ENCODE results near the gene IMP4. TPM values are rescaled to one million over a fixed set of nuclear protein-coding genes. Genes with fewer than 3 reads are reported as not detected.

The IMP4 gene
- total and polyA plus RNA-seq, 2 of the 13 experiments (the other 11 are each of a cell fraction or from before 2014, with no cell fraction given), result 142 to 158 TPM

- TF ChIP-seq PBX2 (CRISPR knock-in tag; IDR thresholded peaks at IDR 0.05) (no peak), ZNF883 (CRISPR knock-in tag; IDR thresholded peaks at IDR 0.05; ENCODE audit: not compliant biosample characterization) (peak; percentile 53), PREB (CRISPR knock-in tag; IDR thresholded peaks at IDR 0.05) (no peak), SMARCE1 (IDR thresholded peaks at IDR 0.05; ENCODE audit: borderline replicate concordance) (no peak), ARID2 (CRISPR knock-in tag; IDR thresholded peaks at IDR 0.05; ENCODE audit: borderline replicate concordance) (no peak), ATF7 (IDR thresholded peaks at IDR 0.05) (no peak), ATF7 (CRISPR knock-in tag; IDR thresholded peaks at IDR 0.05) (peak; percentile 53; the same call in 1 of the 2 replicates), ZNF619 (CRISPR knock-in tag; IDR thresholded peaks at IDR 0.05) (peak; percentile 31; the same call in 1 of the 2 replicates), ZNF12 (CRISPR knock-in tag; IDR thresholded peaks at IDR 0.05) (no peak), HMG20B (CRISPR knock-in tag; conservative IDR thresholded peaks at IDR 0.05) (no peak; the same call in 1 of the 2 replicates), SKIL (CRISPR knock-in tag; IDR thresholded peaks at IDR 0.05; ENCODE audit: borderline replicate concordance) (no peak), HOXA5 (CRISPR knock-in tag; IDR thresholded peaks at IDR 0.05) (0 out of 2 replicates have a peak, but pooled peaks have one; percentile 12), NR0B2 (CRISPR knock-in tag; IDR thresholded peaks at IDR 0.05) (peak; percentile 97), ZNF761 (CRISPR knock-in tag; conservative IDR thresholded peaks at IDR 0.05) (no peak; the same call in 1 of the 2 replicates), SMAD1 (CRISPR knock-in tag; IDR thresholded peaks at IDR 0.05; ENCODE audit: borderline replicate concordance, low read depth) (peak; percentile 79; the same call in 1 of the 2 replicates), ZNF10 (CRISPR knock-in tag; IDR thresholded peaks at IDR 0.05; ENCODE audit: borderline replicate concordance, low read depth) (no peak), GRHL1 (CRISPR knock-in tag; conservative IDR thresholded peaks at IDR 0.05) (no peak)
- TF ChIP-seq, protein P1, sequence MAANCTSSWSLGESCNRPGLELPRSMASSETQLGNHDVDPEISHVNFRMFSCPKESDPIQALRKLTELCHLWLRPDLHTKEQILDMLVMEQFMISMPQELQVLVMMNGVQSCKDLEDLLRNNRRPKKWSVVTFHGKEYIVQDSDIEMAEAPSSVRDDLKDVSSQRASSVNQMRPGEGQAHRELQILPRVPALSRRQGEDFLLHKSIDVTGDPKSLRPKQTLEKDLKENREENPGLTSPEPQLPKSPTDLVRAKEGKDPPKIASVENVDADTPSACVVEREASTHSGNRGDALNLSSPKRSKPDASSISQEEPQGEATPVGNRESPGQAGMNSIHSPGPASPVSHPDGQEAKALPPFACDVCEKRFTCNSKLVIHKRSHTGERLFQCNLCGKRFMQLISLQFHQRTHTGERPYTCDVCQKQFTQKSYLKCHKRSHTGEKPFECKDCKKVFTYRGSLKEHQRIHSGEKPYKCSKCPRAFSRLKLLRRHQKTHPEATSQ (CRISPR knock-in tag; IDR thresholded peaks at IDR 0.05; ENCODE audit: borderline replicate concordance), result peak; percentile 64; the same call in 1 of the 2 replicates
- TF ChIP-seq, protein P2, sequence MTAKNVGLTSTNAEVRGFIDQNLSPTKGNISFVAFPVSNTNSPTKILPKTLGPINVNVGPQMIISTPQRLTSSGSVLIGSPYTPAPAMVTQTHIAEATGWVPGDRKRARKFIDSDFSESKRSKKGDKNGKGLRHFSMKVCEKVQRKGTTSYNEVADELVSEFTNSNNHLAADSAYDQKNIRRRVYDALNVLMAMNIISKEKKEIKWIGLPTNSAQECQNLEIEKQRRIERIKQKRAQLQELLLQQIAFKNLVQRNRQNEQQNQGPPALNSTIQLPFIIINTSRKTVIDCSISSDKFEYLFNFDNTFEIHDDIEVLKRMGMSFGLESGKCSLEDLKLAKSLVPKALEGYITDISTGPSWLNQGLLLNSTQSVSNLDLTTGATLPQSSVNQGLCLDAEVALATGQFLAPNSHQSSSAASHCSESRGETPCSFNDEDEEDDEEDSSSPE (CRISPR knock-in tag; IDR thresholded peaks at IDR 0.05), result peak; percentile 55; the same call in 1 of the 2 replicates
Observed at GRCh38 chr2:130342533-130343275, at the start of gene IMP4 (continued).
